ENCODE results near the gene PARVB.

PARVB gene

GRCh38 chr22:44136112-44136511, 112.0 kb downstream of the PARVB start:
- DNase-seq (ENCODE audit: low spot score), result no peak

- DNase-seq (ENCODE audit: low spot score), result no peak
These were observed 112.7 kb downstream of the PARVB start for GRCh38 chr22:44136786-44137185.

GRCh38 chr22:44137415-44137814, 113.3 kb downstream of the PARVB start:
- no peak for DNase-seq (ENCODE audit: low spot score)

- DNase-seq (ENCODE audit: low spot score), result no peak
These were observed 115.7 kb downstream of the PARVB start for GRCh38 chr22:44139773-44140172.

GRCh38 chr22:44142421-44143104, 118.5 kb downstream of the PARVB start:
- no peak for DNase-seq (ENCODE audit: low spot score)

GRCh38 chr22:44143105-44143474, 119.0 kb downstream of the PARVB start:
- no peak for DNase-seq (ENCODE audit: low spot score)

GRCh38 chr22:44143579-44143978, 119.5 kb downstream of the PARVB start:
- DNase-seq (ENCODE audit: low spot score), result no peak

GRCh38 chr22:44144046-44144569, 120.0 kb downstream of the PARVB start:
- DNase-seq (ENCODE audit: low spot score), result no peak

GRCh38 chr22:44145544-44145943, 121.4 kb downstream of the PARVB start:
- DNase-seq (ENCODE audit: low spot score), result no peak

GRCh38 chr22:44146088-44146861, 122.2 kb downstream of the PARVB start:
- DNase-seq (ENCODE audit: low spot score), result no peak

- no peak for DNase-seq (ENCODE audit: low spot score)
These were observed 123.0 kb downstream of the PARVB start for GRCh38 chr22:44147008-44147645.

GRCh38 chr22:44147821-44148574, 123.9 kb downstream of the PARVB start:
- DNase-seq (ENCODE audit: low spot score), result no peak

- DNase-seq (ENCODE audit: low spot score), result no peak
These were observed 127.6 kb downstream of the PARVB start for GRCh38 chr22:44151676-44152075.

- no peak for DNase-seq (ENCODE audit: low spot score)
These were observed 129.6 kb downstream of the PARVB start for GRCh38 chr22:44153710-44154109.

GRCh38 chr22:44154436-44154942, 130.4 kb downstream of the PARVB start:
- no peak for DNase-seq (ENCODE audit: low spot score)

GRCh38 chr22:44155115-44155514, 131.0 kb downstream of the PARVB start:
- no peak for DNase-seq (ENCODE audit: low spot score)

GRCh38 chr22:44157916-44158618, 134.0 kb downstream of the PARVB start:
- DNase-seq (ENCODE audit: low spot score), result no peak

GRCh38 chr22:44158816-44159215, 134.7 kb downstream of the PARVB start:
- DNase-seq (ENCODE audit: low spot score), result no peak

- no peak for DNase-seq (ENCODE audit: low spot score)
These were observed 135.1 kb downstream of the PARVB start for GRCh38 chr22:44159221-44159620.

GRCh38 chr22:44159811-44160210, 135.7 kb downstream of the PARVB start:
- no peak for DNase-seq (ENCODE audit: low spot score)

GRCh38 chr22:44160421-44160820, 136.3 kb downstream of the PARVB start:
- no peak for DNase-seq (ENCODE audit: low spot score)
